NCI-H2081 treated with DMSO at 0.1 percent for 48 hours (cell line): ENCODE data around the gene BDKRB2.

Experiments
- DNase-seq: peaks from one replicate; lab custom pipeline; 2025; lab: John Stamatoyannopoulos, UW

Gene BDKRB2

DNA sequence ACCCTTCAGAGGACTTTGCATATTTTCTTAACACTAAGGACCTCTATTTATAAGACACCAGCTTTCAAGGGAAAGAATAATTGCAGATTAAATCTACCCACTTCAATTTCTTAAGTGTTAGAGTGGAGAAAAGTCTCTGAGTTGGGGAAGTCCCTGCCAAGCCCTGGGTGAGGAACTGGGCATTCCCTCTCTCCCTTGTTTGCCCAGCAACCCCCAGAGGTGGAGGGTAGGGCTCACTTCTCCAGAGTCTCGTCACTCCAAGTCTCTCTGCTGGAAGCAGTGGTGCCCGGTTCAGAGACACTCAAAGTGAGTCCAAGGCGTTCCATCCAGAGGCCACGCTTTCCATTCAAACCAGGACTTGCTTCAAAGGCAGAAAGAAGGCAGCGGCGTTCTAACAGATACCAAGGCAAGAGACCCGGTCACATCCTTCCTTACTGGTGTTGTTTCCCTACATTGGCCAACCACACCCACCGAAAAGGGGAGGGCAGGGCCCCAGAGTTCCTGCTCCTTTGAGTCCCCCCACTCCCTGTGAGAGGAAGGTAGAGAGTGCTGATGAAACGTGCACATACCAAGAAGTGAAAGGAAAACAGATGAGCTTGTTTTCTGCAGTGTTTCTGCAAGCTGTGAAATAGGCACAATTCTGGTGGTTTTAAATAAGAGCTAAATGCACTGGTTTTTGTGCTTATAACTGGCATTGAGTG is 6.1 kb upstream of the BDKRB2 start:
- no peak for DNase-seq

DNA sequence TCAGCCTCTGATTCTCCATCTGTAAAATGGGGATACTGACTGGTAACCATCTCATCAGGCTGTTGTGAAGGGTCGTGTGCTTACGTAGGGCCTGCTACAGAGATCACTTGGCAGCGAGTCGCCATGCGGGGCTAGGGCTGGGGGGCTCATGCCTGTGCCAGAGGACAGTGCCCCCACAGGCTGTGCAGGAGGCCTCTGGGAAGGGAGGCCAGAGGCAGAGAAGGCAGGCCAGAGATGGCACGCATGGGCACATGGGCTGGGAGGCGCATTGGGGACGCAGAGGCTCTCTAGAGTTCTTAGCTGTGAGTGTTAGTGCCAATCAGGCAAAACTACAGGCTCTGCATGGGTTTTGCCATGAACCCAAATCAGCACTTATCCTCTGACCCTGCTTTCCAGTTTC is 3.5 kb upstream of the BDKRB2 start:
- no peak for DNase-seq

DNA sequence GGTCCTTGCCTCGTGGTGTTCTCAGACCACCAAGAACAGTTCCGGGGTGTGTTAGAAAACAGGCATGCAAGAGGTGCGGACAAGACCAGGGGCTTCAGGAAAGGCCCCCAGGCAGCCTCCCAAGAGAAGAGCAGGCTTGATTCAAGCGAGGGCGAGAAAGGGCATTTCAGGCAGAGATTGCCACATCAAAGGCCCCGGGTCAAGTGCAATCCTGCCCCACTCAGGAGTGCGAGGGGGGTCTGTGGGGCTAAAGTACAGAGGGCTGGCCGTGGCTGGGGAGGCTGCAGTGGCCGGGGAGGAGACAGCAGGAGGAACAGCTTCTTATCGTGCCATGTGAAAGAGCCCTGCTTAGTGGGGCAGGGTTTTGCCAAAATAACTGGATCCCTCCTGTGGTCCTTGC is 2.7 kb upstream of the BDKRB2 start:
- DNase-seq, result no peak

DNA sequence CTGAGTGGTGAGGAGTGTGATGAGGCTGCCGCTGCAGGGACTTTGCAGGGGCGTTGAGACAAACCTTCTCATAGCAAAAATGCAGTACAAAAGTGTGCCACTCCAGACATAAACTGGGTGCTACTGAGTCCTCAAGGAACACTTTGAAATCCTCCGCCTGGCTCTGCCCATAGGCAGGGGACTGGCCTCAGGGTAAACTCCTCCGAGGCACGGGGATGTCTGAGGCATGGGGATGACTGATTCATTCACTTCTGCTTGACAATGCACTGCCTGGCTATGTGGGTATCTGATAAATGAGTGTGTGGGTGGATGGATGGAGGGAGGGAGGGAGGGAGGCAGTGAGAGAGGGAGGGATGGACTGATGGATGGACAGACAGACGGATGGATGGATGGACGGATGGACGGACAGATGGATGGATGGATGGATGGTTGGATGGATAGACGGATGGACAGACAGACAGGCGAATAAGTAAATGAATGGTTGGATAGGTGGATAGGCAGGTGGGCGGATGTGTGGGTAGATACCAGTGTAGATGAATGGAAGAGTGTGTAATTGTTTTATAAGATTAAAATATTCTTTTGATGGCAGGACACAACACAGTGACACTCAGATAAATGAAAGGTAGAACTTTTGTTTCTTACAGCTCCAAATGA is 2.1 kb upstream of the BDKRB2 start:
- no peak for DNase-seq

- DNase-seq, result no peak
Measured at GRCh38 chr14:96203116-96203515, 1.5 kb upstream of the BDKRB2 start.

- DNase-seq, result no peak
Measured at GRCh38 chr14:96203635-96204034, 1.0 kb upstream of the BDKRB2 start.

- DNase-seq, result no peak
Measured at GRCh38 chr14:96205059-96205977, 679 bp downstream of the BDKRB2 start.

DNA sequence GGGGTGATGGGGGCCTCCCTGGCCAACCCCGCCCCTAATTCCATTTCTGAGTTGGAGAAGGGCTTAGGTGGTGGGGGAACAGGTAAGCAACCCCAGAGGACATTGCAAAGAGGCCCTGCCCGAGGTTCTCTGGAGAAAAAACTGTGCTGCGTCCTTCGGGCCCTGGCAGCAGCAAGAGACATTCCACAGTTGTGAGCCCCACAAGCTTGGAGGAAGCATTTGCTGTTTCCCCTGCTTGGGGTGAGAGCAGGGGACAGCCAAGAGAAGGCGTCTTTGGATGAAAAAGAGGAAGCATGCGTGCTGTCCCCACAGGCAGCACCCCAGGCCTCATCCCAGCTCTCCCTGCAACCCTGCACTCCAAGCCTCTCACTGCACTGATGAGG is 1.3 kb downstream of the BDKRB2 start:
- DNase-seq, result no peak

DNA sequence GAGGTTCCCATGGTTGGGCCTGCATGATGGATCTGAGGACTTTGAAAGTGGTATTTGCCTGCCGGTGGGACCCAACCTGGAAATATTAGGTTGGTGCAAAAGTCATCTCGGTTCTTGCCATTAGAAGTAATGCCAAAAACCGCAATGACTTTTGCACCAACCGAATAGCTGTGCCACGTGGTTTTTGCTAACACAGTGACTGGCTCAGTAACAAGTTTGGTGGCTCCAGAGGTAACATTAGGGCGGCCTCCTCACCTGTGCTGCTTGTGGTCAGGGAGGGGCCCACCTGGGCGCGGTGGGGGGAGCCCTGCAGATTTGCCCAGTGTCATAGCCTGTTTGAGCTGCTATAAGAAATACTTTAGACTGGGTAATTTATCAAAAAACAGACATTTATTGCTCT is 1.8 kb downstream of the BDKRB2 start:
- no peak for DNase-seq

DNA sequence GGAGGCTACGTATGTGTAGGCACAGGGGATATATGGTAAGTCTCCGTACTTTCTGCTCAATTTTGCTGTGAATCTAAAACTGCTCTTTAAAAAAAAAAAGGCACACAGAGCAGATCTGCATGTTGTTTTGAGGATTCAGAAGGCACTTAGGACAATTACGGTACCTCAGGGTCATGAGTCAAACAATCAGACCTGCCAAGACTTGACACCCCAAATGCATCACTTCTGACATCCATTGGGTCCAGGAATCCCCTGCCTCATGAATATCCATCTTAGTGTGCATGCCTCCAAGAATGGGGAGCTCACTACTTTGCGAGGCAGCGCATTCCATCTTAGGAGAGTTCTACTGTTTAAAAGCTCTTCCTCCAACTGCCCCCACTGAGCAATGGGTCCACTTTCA is 3.0 kb downstream of the BDKRB2 start:
- DNase-seq, result no peak

- no peak for DNase-seq
Measured at GRCh38 chr14:96208739-96209138, 4.1 kb downstream of the BDKRB2 start.

GRCh38 chr14:96212140-96212539 is 7.5 kb downstream of the BDKRB2 start:
- DNase-seq, result no peak

DNA sequence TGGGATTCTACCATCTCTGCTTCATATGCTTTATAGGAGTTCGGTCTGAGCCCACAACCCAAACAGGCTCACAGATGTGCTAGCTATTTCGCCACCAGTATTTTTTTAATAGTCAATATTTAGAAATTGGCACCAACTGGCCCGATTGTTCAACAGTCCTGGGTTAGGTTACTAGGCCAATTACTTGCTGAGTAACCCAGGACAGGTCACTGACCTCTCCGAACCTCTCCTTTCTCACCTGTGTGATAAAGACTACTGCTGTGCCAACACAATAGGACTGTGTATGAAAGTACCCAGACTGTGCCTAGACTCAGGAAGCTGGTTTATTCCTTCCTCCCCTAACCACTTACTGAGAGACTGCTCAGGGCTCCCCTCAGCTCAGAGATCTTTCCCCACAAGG is 8.3 kb downstream of the BDKRB2 start:
- DNase-seq, result no peak

DNA sequence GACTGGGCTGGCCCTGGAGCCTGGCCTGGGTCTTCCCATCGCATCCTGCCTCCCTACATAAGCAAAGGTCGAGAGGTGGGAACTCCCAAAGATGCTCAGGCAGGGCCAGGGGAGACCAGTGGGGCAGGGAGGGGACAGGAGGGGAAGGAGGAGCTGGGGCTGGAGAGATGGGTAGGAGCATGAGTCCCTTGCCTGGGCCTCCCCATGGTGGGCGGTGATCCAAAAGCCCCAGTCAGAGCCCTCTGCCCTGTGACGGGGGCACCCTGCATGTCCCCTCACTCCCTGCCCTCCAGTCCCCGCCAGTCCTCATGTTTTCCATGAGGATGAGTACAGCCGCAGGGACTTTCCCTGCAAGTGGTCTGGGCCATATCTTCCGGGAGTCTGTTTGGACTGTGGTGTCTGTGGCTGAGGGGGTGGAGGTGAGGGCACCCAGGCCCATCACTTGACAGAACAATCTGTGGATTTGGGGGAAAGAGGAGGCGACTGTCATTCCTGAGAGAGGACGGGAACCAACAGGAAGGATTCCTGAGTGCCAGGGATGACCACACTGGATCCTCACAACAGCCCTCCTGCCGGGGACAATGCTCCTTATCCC is 9.3 kb downstream of the BDKRB2 start:
- DNase-seq, result no peak

DNA sequence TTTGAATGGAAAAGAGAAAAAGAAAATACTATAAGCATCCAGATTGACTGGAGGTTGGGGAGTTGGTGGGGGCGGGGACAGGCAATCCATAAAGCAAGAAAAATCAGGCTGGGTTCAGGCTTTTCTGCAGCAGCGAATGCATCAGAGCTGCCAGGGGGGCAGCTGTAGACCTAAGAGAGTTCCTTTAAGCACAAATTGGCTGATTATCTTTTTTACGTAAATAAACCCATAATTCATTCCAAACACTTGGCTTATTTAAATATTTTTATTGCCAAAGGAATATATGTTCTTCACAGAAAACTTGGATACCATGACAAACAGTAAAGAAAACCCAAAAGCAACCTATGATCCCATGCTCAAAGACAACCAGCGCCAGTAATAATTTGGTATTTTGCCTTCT is 10.2 kb downstream of the BDKRB2 start:
- DNase-seq, result no peak

- DNase-seq, result no peak
Measured at GRCh38 chr14:96215452-96216244, 11.0 kb downstream of the BDKRB2 start.

DNA sequence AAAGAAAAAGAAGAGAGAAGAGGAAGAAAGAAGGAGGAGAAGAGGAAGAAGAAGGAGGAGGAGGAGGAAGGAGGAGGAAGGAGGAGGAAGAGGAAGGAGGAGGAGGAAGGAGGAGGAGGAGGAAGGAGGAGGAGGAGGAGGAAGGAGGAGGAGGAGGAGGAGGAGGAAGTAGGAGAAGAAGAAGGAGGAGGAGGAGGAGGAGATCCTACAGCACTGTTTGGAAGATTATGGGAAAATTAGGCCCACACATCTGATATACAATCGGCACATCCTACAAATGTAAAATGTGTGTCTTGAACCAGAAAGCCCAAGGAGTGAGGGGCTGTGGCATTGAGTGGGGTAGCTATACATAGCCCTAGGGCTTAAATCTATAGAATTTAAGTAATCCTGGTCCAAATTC is 12.0 kb downstream of the BDKRB2 start:
- no peak for DNase-seq

DNA sequence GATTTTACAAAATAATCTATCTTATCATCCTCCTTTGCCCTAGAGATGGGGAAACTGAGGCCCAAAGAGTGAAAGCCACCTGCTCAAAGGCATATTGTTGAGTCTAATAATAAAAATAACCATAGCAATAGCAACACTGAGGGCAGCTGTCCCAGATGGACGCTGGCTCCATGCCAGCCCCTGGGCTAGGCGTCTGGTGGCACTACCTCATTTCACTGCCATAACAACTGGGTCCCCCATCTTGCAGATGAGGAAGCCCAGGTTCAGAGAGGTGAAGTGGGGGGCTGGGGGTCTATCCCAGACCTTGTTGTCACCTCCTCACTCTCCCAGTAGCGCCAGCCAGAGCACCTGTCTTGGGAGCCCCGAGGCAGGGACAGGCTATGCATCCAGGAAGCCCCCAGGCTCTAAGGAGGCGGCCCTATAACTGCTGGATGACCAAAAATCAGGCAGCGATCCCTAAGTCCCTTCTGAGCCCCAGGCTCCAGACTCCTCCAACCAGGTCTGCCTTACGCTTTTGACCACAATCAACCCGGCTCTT is 12.8 kb downstream of the BDKRB2 start:
- DNase-seq, result no peak

GRCh38 chr14:96221109-96221650 is 16.5 kb downstream of the BDKRB2 start:
- no peak for DNase-seq

DNA sequence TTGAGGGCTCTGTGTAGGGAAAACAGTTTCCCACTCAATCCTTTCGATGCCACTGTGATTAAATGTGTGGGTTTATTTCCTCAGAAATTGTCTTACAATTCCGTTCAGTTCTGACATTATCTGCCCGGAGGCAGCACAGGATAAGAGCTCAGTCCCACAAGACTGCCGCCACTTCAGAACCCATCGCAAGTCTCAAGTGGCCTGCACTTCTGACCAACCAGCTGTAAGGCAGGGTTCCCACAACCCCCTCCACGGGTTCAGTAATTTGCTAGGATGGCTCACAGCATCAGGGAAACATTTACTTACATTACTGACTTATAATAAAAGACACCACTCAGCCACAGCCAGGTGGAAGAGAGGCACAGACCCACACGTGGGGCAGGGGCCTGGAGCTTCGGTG is 17.2 kb downstream of the BDKRB2 start:
- DNase-seq, result no peak

DNA sequence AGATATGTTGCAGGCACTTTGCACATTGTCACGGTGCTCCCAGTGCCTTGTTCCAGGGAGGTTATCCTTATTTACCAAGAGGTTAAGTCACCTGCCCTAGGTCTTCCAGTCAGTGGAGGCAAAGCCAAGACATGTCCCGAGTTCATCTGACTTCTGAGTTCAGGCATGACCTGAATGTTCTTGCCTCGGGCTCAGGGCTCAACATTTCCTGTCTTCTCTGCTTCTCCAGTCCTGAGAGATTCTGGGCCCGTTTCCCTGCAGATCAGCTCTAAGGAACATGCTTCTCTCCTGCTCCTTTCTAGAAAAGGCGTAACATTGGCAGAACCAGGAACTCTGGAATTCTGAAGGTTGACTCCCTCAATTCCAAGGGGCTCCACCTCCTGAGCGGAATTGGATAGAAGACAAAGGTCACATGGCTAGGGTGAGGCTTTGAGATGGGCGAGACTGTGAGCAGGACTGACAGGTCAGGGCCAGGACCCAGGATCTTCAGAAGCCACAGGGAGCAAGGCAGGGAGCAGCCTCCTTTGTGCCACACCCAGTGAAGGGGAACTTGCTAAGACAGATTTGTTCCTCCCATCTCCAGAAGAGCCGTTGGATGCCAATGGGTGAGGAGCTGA is 19.9 kb downstream of the BDKRB2 start:
- no peak for DNase-seq
